HEK293 (cell line): ENCODE measurements around the gene TCN1.

Experiments used
- CTCF ChIA-PET: fragments of 350-600 bp; formaldehyde crosslinking; extraction: SDS; loops from one replicate; lab custom pipeline; 2021; ENCODE audit warnings: antibody characterized with exemption; lab: Yijun Ruan, JAX
- POLR2A ChIA-PET: fragments of 300-600 bp; formaldehyde crosslinking; extraction: SDS; loops from one replicate; lab custom pipeline; 2020; ENCODE audit warnings: antibody characterized with exemption, inconsistent platforms; lab: Yijun Ruan, JAX
- H3K27ac ChIP-seq: fragments of 200-500 bp; sonication (Bioruptor generic); 2 replicates; pipeline ENCODE4 v1.5.1; 2014; ENCODE audit warnings: low read depth, low read length, control low read depth, inconsistent platforms; ENCODE audit errors: extremely low read depth
- H3K36me3 ChIP-seq, 2 experiments: fragments of 200-500 bp in 1 of 2; sonication (Bioruptor generic) in 1 of 2; 1 replicate in 1 of 2; 2 replicates in 1 of 2; pipeline ENCODE4 v1.5.1; 2014 to 2017; ENCODE audit warnings: inconsistent platforms in 2 of 2, low read length in 2 of 2; ENCODE audit not compliant: control insufficient read depth in 2 of 2, insufficient read depth in 1 of 2
- H3K4me1 ChIP-seq: fragments of 200-500 bp; sonication (Bioruptor generic); 2 replicates; pipeline ENCODE4 v1.5.1; 2014; ENCODE audit warnings: mild to moderate bottlenecking, low read length, inconsistent platforms; ENCODE audit not compliant: control insufficient read depth, insufficient read depth
- H3K4me3 ChIP-seq: 2 replicates; pipeline ENCODE4 v1.5.1; 2011; ENCODE audit warnings: low read depth, mild to moderate bottlenecking, control low read depth, low read length, moderate library complexity
- H3K9me3 ChIP-seq: fragments of 200-500 bp; sonication (Bioruptor generic); 2 replicates; pipeline ENCODE4 v1.5.1; 2014; ENCODE audit warnings: low read depth, low read length, inconsistent platforms; ENCODE audit not compliant: control insufficient read depth, insufficient read depth
- HOXA7 ChIP-seq: sonication (generic); formaldehyde crosslinking; IDR thresholded peaks from 2 replicates; pipeline ENCODE4 v1.8.1; 2022; ENCODE audit warnings: missing genetic modification reagents, borderline replicate concordance
- IKZF3 ChIP-seq: fragments of 450-650 bp; IDR thresholded peaks from 2 replicates; pipeline ENCODE4 v1.5.0; 2018; ENCODE audit warnings: missing biosample characterization, mild to moderate bottlenecking, missing genetic modification characterization, moderate library complexity
- PRDM1 ChIP-seq: fragments of 450-650 bp; formaldehyde crosslinking; IDR thresholded peaks from 2 replicates; pipeline ENCODE4; 2016; ENCODE audit warnings: missing biosample characterization, missing genetic modification characterization
- TCF7L2 ChIP-seq: IDR thresholded peaks from 2 replicates; pipeline ENCODE4 v1.6.1; 2011; ENCODE audit warnings: low read depth, mild to moderate bottlenecking, inconsistent platforms, low read length, moderate library complexity, borderline replicate concordance
- YY2 ChIP-seq: fragments of 450-650 bp; formaldehyde crosslinking; IDR thresholded peaks from 2 replicates; pipeline ENCODE4 v1.5.1; 2016; ENCODE audit warnings: missing biosample characterization, missing genetic modification characterization
- ZBTB7A ChIP-seq: fragments of 450-650 bp; formaldehyde crosslinking; IDR thresholded peaks from 2 replicates; pipeline ENCODE4 v1.5.1; 2016; ENCODE audit warnings: low read depth, missing biosample characterization, missing genetic modification characterization
- ZNF121 ChIP-seq: fragments of 450-650 bp; formaldehyde crosslinking; IDR thresholded peaks from 2 replicates; pipeline ENCODE4 v1.5.1; 2016; ENCODE audit warnings: missing biosample characterization, missing genetic modification characterization
- ZNF140 ChIP-seq: fragments of 450-650 bp; formaldehyde crosslinking; IDR thresholded peaks from 2 replicates; pipeline ENCODE4 v1.5.1; 2016; ENCODE audit warnings: missing biosample characterization, missing genetic modification characterization
- ZNF16 ChIP-seq: fragments of 450-650 bp; formaldehyde crosslinking; IDR thresholded peaks from 2 replicates; pipeline ENCODE4 v1.5.1; 2016; ENCODE audit warnings: low read depth, missing biosample characterization, missing genetic modification characterization
- ZNF23 ChIP-seq: fragments of 450-650 bp; formaldehyde crosslinking; IDR thresholded peaks from 2 replicates; pipeline ENCODE4 v1.5.1; 2016; ENCODE audit warnings: missing biosample characterization, missing genetic modification characterization, borderline replicate concordance
- ZNF248 ChIP-seq: fragments of 450-650 bp; formaldehyde crosslinking; IDR thresholded peaks from 2 replicates; pipeline ENCODE4 v1.5.1; 2017; ENCODE audit warnings: missing biosample characterization, missing genetic modification characterization
- ZNF302 ChIP-seq: fragments of 450-650 bp; formaldehyde crosslinking; IDR thresholded peaks from 2 replicates; pipeline ENCODE4 v1.5.1; 2016; ENCODE audit warnings: missing biosample characterization, missing genetic modification characterization, low read depth
- ZNF514 ChIP-seq: fragments of 450-650 bp; formaldehyde crosslinking; IDR thresholded peaks from 2 replicates; pipeline ENCODE4 v1.5.1; 2016; ENCODE audit warnings: missing biosample characterization, missing genetic modification characterization
- ZNF529 ChIP-seq: fragments of 450-650 bp; formaldehyde crosslinking; IDR thresholded peaks from 2 replicates; pipeline ENCODE4 v1.5.1; 2017; ENCODE audit warnings: missing genetic modification characterization, missing biosample characterization; ENCODE audit not compliant: insufficient replicate concordance
- ZNF660 ChIP-seq: fragments of 450-650 bp; IDR thresholded peaks from 2 replicates; pipeline ENCODE4 v1.5.1; 2018; ENCODE audit warnings: missing biosample characterization, mild to moderate bottlenecking, missing genetic modification characterization
- ZNF670 ChIP-seq: fragments of 450-650 bp; formaldehyde crosslinking; IDR thresholded peaks from 2 replicates; pipeline ENCODE4 v1.5.1; 2016; ENCODE audit warnings: missing biosample characterization, missing genetic modification characterization, low read depth
- ZNF776 ChIP-seq: fragments of 450-650 bp; formaldehyde crosslinking; IDR thresholded peaks from 2 replicates; pipeline ENCODE4 v1.5.0; 2017; ENCODE audit warnings: missing biosample characterization, missing genetic modification characterization, borderline replicate concordance
- ZNF843 ChIP-seq: fragments of 450-650 bp; formaldehyde crosslinking; IDR thresholded peaks from 2 replicates; pipeline ENCODE4 v1.5.1; 2016; ENCODE audit warnings: missing biosample characterization, missing genetic modification characterization
- TF ChIP-seq, protein P1 (sequence below): fragments of 450-650 bp; formaldehyde crosslinking; conservative IDR thresholded peaks from 2 replicates; pipeline ENCODE4 v1.5.1; 2016; ENCODE audit warnings: low read depth, missing biosample characterization, missing genetic modification characterization
- TF ChIP-seq, protein P2 (sequence below): fragments of 450-650 bp; formaldehyde crosslinking; IDR thresholded peaks from 2 replicates; pipeline ENCODE4 v1.5.1; 2016; ENCODE audit warnings: missing biosample characterization, missing genetic modification characterization, borderline replicate concordance
- TF ChIP-seq, protein P3 (sequence below): fragments of 450-650 bp; formaldehyde crosslinking; IDR thresholded peaks from 2 replicates; pipeline ENCODE4 v1.5.1; 2016; ENCODE audit warnings: missing biosample characterization, missing genetic modification characterization

The TCN1 gene

DNA sequence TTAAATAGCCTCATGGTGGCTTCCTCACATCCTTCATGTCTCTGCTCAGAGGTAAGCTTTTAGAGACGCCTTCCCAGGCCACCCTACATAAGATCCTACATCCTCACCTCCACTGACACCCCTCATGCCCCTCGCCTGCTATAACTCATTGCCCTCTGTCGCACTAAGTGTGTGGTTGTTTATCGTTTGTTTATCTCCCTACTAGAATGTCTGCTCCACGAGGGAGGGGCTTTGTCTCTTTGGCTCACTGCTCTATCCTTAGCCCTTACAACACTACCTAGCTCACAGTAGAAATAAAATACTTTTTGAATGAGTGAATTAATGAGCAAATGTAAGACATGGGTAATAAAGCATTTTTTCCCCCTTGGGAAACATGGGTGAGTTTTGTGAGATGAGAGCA is 19.7 kb downstream of the TCN1 start (continued):
- TF ChIP-seq ZNF529 (no peak), ZNF660 (no peak)

DNA sequence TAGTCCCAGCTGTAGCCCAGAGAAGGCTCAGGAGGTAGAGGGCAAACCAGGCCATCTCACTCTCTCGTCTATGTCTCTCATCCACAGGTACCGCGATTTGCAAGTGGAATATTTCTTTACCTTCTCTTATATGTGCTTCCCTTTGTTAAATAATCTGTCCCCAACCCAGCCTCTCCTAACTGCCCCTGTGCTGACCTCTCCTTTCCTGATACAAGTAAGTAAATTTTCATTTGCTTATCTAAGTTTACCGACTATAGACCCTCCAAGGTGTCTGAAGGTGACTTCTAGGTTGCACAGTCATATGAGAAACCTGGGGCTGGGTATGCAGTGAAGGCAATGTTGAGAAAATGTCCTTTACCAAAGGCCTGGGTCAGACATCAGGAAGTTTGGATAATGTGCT is 20.9 kb downstream of the TCN1 start, which contains the start of gene CBLIF:
CBLIF (minus strand) TSS at position 101 of the 400 bp plus-strand sequence; CDS start at position 55, 46 bp downstream.
- no peaks in the 10 kb centered on the region for H3K4me1 ChIP-seq
- POLR2A ChIA-PET: no interaction called here
- H3K27ac ChIP-seq: no peak within 1 kb of the TSS
- CTCF ChIA-PET: no interaction called here
- TF ChIP-seq TCF7L2: no peak
- no peak for TF ChIP-seq ZNF248
- no peak for TF ChIP-seq ZNF670 (tag by site-specific recombination)
- TF ChIP-seq ZNF121 (tag by site-specific recombination): no peak
- TF ChIP-seq ZNF140 (tag by site-specific recombination): no peak
- TF ChIP-seq YY2 (tag by site-specific recombination): no peak
- TF ChIP-seq IKZF3 (tag by site-specific recombination): no peak
- TF ChIP-seq, protein P1, sequence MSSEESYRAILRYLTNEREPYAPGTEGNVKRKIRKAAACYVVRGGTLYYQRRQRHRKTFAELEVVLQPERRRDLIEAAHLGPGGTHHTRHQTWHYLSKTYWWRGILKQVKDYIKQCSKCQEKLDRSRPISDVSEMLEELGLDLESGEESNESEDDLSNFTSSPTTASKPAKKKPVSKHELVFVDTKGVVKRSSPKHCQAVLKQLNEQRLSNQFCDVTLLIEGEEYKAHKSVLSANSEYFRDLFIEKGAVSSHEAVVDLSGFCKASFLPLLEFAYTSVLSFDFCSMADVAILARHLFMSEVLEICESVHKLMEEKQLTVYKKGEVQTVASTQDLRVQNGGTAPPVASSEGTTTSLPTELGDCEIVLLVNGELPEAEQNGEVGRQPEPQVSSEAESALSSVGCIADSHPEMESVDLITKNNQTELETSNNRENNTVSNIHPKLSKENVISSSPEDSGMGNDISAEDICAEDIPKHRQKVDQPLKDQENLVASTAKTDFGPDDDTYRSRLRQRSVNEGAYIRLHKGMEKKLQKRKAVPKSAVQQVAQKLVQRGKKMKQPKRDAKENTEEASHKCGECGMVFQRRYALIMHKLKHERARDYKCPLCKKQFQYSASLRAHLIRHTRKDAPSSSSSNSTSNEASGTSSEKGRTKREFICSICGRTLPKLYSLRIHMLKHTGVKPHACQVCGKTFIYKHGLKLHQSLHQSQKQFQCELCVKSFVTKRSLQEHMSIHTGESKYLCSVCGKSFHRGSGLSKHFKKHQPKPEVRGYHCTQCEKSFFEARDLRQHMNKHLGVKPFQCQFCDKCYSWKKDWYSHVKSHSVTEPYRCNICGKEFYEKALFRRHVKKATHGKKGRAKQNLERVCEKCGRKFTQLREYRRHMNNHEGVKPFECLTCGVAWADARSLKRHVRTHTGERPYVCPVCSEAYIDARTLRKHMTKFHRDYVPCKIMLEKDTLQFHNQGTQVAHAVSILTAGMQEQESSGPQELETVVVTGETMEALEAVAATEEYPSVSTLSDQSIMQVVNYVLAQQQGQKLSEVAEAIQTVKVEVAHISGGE: no peak
- TF ChIP-seq PRDM1: no peak
- TF ChIP-seq ZNF843: no peak
- TF ChIP-seq, protein P2, sequence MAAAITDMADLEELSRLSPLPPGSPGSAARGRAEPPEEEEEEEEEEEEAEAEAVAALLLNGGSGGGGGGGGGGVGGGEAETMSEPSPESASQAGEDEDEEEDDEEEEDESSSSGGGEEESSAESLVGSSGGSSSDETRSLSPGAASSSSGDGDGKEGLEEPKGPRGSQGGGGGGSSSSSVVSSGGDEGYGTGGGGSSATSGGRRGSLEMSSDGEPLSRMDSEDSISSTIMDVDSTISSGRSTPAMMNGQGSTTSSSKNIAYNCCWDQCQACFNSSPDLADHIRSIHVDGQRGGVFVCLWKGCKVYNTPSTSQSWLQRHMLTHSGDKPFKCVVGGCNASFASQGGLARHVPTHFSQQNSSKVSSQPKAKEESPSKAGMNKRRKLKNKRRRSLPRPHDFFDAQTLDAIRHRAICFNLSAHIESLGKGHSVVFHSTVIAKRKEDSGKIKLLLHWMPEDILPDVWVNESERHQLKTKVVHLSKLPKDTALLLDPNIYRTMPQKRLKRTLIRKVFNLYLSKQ (tag by site-specific recombination): no peak
- TF ChIP-seq ZNF302 (tag by site-specific recombination): no peak
- no peak for TF ChIP-seq ZNF16 (tag by site-specific recombination)
- TF ChIP-seq ZBTB7A (tag by site-specific recombination): no peak
- TF ChIP-seq ZNF23 (tag by site-specific recombination): no peak
- TF ChIP-seq ZNF514: no peak
- no peak for TF ChIP-seq HOXA7
- H3K4me3 ChIP-seq: no peak within 1 kb of the TSS
- H3K36me3 ChIP-seq: no peaks in the 10 kb centered on the region
- no peaks in the 10 kb centered on the region for H3K9me3 ChIP-seq

DNA sequence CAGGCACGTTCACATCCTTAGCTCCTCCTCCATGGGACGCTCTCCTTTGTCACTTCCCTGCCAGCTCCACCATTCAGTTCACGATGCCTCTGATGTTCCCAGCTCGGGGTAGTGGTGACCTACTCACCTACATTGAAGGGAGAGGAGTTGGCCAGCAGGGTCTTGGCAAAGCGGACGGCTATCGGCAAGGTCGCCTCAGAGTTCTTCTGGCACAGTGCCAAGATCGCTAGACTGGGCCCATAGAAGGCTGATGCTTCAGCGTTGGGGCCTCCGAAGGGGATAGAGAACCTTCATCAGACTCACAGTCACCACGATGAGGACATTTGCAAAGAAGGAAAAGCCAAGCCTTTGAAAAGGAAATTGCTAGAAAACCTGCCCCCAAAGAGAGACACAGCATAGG is 24.0 kb downstream of the TCN1 start:
- Histone ChIP-seq H3K36me3 (no peaks in the 10 kb centered on the region), H3K9me3 (no peaks in the 10 kb centered on the region), H3K4me1 (no peaks in the 10 kb centered on the region), H3K4me3 (no peak overlapping the region), H3K27ac (no peak overlapping the region)
- CTCF ChIA-PET: interaction anchor here (1.1 kb wide), 1 partner anchor 77 kb away, joined by 4 read pairs; no protein-coding TSS in a partner anchor
- TF ChIP-seq, protein P3, sequence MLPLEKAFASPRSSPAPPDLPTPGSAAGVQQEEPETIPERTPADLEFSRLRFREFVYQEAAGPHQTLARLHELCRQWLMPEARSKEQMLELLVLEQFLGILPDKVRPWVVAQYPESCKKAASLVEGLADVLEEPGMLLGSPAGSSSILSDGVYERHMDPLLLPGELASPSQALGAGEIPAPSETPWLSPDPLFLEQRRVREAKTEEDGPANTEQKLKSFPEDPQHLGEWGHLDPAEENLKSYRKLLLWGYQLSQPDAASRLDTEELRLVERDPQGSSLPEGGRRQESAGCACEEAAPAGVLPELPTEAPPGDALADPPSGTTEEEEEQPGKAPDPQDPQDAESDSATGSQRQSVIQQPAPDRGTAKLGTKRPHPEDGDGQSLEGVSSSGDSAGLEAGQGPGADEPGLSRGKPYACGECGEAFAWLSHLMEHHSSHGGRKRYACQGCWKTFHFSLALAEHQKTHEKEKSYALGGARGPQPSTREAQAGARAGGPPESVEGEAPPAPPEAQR: no peak
- 0 out of 2 replicates have a peak, but pooled peaks have one; percentile 16 for TF ChIP-seq ZNF776 (tag by site-specific recombination)
- POLR2A ChIA-PET: no interaction called here
